ENCODE measurements around the gene NLRP6.
"Not testable (repeated sequence)": the region's sequence is repeated elsewhere in the genome, so short reads cannot be mapped to it uniquely, and the experiment has no call there.

The NLRP6 gene

DNA sequence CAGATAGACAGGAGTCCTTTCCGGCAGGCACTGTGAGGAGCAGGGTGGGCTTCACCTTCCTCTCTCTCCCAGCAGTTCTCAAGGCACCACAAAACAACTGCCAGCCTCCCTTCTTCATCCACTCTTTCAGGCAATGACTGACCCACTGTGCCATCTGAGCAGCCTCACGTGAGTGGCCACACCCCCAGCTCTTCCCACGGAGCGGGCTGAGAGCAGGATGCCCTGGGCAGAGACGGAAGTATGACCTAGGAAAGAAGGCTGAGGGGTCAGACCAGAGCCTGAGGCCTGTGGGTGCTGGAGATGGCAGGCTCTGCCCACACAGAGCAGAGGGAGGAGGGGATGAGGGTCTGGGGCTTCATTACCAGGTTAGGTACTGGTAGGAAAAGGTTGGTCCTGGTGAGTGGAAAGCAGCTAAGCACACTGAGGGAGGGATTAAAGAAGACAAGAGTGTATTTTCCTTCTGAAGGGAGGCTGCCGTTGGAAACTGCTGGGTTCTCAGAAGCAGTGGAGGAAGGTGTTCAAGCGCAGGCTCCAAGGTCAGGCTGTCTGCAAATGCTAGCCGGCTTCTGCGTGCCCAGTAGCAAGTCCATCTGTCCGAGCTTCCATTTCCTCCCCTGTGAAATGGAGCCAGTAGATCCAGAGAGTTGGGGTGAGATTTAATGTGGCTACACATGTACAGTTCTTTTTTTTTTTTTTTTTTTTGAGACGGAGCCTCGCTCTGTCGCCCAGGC, 4.6 kb downstream of the NLRP6 start:
- no peak for DNase-seq

DNA sequence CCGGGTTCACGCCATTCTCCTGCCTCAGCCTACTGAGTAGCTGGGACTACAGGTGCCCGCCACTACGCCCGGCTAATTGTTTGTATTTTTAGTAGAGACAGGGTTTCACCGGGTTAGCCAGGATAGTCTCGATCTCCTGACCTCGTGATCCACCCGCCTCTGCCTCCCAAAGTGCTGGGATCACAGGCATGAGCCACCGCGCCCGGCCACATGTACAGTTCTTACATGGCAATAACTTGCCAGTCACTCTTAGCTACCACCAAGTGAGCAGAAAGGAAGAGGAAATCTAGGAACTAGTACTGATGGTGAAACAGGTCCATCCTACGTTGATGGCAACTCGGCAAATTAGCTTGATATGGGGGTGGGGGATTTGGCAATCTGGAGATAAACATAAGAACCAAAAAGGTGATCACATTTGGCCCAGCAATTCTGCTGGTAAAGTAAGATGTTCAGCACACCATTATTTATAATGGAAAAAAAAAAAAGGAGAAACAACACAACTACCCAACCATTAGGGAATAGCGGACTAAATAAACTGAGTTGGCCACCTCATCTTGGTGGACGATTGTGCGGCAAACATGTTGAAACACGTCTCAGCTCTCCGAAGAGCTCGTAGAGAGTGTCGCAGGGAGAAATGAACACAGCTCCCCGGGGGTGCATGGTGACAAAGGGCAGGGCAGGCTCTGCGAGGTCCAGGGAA, 5.3 kb downstream of the NLRP6 start:
- DNase-seq: no peak

DNA sequence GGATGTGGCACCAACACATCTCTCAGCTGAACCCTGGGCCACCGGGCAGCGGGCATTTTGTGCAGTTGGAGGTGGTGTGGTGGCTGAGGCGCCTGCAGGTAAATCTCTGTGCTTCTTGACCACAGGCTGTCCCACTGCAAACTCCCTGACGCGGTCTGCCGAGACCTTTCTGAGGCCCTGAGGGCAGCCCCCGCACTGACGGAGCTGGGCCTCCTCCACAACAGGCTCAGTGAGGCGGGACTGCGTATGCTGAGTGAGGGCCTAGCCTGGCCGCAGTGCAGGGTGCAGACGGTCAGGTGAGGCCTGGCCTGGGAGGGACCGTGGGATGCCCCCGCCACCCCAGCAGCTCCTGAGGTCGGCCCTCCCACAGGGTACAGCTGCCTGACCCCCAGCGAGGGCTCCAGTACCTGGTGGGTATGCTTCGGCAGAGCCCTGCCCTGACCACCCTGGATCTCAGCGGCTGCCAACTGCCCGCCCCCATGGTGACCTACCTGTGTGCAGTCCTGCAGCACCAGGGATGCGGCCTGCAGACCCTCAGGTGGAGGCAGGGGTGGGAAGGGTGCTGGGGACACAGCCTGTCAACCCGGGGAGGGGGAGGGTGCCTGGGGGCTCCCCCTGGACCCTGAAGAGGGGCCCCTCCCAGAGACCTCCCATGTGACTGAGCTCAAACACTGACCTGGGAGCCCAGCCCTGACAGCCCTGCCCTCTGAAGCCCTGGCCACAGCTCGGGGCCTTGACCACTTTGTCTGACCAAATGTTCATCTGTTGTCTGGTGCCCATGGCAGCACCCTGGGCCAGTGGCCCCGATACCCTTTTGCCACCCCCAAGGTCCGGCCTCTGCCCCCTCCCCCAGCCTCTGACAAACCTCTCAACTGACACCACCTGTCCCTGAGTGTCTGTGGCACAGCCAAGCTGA, 6.2 kb downstream of the NLRP6 start:
- no peak for DNase-seq

DNA sequence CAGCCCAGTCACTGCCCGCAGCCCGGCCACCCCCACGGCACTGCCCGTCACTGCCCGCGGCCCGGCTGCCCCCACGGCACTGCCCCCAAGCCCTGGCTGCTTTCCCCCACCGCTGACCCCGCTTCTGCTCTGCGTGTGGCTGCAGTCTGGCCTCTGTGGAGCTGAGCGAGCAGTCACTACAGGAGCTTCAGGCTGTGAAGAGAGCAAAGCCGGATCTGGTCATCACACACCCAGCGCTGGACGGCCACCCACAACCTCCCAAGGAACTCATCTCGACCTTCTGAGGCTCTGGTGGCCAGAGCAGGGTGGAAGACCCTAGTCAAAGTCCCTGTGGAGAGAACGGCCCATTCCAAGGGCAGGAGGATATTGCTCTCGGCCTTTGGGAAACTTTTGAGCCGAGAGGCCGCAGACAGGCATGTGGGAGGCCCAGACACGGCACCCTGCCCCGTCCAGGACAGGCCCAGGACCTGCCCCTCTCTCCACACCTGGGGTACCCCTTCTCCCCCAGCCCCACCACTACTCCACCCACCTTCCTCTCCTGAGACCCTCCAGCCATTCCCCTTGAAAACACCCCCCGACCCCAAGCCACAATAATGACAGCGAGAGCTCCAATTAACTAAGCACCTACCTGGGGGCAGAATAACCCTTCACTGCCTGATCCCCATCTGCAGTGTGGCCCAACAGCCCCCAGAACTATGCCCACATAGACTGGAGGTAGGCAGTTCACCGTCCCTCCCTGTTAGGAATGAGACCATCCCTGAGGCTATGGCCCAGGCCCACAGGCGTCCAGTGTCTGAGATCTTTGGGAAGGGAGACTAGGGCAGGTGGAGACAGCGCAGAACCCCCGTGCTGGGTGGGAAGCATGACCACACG, 7.0 kb downstream of the NLRP6 start:
- DNase-seq: no peak

DNA sequence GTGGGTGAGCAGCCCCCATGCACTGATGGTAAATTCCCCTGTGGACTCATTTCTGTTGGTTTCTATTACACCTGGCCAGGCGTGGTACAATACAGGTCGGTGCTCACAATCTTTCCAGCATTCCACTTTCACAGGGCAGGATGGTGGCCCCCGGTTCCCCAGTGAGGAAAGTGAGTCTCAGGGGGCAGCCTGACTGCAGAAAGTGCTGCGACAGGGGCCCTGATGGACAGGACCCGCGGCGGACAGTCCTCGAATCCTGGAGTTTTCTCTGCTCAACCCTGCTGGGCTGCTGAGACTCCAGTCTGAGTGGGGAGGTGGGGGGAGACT, 7.7 kb downstream of the NLRP6 start:
- DNase-seq: no peak

DNA sequence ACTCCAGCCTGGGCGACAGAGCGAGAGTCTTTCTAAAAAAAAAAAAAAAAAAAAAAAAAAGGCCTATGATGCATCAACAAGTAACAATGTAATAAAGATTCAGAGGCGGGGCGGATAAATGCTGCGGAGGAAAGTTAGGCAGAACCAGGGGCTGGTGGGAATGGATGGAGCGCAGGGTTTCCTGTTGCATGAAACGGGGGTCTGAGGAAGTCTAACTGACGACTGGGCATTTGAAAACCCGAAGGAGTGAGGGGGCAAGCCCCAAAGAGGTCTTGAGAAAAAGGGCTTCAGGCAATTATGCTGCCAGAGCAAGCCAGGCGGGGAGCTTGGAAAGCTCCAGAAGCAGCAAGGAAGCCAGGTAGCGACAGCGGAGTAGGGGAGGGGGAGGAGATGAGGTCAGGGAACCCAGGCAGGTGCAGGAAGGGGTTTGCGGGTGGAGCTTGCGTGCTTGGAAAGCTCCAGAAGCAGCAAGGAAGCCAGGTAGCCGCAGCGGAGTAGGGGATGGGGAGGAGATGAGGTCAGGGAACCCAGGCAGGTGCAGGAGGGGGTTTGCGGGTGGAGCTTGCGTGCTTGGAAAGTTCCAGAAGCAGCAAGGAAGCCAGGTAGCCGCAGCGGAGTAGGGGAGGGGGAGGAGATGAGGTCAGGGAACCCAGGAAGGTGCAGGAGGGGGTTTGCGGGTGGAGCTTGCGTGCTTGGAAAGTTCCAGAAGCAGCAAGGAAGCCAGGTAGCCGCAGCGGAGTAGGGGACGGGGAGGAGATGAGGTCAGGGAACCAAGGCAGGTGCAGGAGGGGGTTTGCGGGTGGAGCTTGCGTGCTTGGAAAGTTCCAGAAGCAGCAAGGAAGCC, 9.0 kb downstream of the NLRP6 start:
- not testable (repeated sequence) for DNase-seq

DNA sequence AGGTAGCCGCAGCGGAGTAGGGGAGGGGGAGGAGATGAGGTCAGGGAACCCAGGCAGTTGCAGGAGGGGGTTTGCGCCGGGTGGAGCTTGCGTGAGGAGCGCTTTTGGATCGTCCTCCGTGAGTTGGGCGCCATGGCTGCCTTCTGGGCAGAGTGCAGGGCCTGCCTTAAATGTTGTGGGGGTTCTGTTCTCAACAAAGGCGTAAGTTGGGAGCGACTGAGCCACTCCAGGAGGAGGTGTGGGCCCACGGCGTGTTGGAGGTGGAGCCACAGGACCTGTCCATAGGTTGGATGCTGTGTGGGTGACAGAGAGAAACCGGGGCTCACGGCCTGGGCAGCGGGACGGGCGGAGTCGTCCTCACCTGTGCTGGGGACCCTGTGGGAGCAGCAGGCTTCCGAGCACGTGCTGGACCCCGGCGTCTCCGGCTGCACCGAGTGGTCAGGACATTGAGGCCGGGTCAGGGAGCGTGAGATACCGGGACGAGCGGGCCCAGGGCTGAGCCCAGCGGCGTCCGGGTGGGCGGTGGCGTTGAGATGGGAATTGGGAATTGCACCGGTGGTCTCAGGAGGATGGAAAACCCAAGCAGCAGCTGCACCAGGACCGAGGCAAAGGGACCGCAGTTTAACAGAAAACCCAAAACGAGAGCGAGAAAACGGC, 9.7 kb downstream of the NLRP6 start:
- DNase-seq: no peak

DNA sequence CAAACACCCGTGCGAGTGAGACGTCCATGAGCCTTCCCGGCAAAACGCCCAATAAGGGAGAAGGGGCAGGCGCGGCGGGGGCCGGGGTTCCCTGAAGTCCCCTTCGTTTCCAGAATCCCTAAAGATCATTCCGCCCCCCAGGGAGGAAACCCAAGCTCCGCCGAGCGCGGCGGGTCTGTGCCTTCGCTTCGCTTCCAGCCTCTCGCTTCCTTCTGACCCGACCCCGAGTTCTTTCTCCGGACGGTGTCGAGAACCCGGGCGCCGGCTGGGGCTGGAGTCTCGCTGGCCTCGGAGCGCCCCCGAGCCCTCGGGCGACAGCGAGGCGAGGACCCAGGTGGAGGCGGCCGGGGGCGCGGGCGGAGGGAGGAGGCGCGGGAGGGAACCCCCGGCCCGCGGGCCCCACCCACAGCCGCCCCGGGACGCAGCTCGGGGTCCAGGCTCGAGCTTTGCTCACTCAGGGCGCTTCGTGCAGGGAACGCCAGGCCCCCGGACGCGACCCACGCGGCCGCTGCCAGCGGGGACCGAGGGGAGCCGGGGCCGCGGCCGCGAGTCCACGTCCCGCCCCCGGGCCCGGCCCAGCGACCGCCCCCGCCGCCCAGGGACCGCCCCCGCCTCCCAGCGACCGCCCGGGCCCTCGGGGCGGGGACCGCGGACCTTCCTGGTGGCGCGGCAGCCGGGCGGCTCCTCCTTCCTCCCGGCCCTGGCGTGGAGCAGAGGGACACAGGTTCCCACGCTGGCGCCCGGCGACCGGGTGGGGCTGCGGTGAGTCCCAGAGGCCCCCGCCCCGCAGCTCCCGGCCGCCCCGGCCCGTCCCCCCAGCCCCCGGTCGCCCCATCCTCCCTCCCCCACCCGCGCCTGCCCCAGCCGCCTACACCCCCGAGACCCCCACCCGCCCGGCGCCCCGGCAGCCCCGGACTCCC, 10.5 kb downstream of the NLRP6 start, which contains the start of gene PGGHG:
TSS of gene PGGHG (plus strand) at position 649 of the 920 bp plus-strand sequence. CDS start 691 bp downstream, outside the sequence.
- no peak for DNase-seq

DNA sequence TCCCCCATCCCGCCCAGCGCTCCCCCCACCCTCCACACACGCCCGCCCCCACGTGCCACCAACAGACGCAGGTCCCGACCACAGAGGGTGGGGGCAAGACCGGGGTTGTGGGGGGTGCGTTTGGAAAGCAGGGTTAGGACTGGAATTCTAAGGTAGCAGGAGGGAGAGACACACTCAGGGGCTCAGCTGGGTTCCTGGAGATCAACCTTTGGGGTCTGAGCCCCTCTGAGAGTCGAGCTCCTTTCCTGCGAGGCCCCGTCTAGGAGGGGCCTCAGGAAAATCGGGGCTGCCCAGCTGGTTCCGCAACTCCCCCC, 11.1 kb downstream of the NLRP6 start:
- DNase-seq: no peak

DNA sequence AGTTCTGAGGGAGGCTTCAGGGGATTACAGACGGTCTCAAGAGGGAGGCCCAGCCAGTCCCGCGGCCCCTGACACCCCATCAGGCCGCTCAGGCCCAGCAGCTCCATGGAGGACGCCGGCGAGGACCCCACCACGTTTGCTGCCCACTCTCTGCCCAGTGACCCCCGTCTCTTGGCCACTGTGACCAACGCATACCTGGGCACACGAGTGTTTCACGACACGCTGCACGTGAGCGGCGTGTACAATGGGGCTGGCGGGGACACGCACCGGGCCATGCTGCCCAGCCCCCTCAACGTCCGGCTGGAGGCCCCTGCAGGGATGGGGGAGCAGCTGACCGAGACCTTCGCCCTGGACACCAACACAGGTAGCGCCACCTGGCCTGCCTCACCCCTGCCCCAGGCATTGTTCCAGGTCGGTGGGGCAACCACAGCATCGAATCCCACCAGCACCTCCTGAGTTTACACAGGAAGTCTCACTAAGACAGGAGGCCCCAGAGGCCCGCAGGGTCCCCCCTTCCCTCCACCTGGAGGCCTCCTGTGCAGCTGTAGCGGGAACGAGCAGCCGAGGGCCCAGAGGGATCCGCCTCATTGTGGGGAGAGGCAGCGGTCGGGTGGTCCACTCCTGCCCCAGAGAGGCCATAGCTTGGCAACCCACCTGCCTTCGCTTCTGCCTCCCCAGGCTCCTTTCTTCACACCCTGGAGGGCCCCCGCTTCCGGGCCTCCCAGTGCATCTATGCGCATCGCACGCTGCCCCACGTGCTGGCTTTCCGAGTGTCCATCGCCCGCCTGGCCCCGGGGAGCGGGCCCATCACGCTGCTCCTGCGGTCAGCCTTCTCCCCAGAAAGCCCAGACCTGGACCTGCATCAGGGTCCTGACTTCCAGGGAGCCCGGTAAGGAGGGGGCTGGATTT, 11.8 kb downstream of the NLRP6 start:
- DNase-seq: no peak

DNA sequence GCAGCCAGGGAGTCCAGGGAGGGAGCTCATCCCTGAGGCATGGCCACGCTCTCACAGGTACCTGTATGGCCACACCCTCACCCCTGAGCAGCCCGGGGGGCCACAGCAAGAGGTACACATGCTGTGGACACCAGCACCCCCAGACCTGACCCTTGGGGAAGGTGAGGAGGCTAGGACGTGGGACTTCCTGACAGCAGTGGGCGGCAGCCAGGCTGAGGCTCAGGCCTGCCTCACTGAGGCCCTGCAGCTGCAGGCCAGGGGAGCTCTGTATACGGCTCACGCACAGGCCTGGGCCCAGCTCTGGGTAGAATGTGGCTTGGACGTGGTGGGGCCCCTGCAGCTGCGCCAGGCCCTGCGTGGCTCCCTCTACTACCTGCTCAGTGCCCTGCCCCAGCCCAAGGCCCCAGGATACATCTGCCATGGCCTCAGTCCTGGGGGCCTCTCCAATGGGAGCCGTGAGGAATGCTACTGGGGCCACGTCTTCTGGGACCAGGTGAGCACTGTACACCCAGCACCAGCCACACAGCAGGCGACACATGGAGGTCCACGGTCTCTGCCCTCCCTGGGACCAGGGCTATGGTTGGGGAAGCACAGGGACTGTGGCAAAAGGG, 12.5 kb downstream of the NLRP6 start:
- DNase-seq: no peak

DNA sequence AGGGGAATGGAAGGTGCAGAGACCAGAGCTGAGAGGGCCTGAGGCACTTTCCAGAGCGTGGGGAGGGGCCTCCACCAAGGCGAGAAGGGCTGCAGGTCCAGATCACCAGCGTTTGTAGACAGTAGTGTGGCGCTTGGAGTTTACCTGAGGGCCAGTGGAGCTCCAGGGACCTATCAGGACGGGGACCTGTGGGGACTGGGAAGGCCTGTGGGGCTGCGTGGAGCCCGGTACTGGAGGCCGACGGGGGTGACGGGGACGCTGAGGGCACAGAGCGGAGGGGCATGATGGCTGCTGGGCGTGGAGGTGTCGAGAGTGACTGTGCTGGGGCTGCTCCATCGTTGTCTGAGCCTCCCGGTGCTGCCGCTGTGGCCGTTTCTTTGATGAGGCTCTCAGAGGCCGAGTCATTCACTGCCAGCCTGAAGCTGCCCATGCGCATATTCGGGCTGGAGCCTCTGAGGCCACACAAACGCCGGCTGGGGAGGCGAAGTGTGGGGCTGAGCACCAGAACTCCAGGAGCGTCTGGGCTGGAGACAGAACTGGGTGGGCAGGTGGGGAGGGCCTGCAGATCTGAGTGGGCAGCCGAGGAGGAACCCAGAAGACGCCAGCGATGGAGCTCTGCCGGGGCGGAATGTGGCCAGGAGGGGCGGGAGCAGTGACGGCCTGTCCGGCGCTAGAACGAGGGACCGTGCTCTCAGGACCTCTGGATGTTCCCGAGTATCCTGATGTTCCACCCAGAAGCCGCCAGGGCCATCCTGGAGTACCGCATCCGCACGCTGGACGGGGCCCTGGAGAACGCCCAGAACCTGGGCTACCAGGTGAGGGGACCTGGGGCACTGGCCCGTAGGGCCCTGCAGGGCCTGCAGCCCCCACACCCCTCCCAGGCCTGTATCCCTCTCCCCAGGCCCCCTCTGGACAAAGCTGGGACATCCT, 13.3 kb downstream of the NLRP6 start:
- DNase-seq: no peak

DNA sequence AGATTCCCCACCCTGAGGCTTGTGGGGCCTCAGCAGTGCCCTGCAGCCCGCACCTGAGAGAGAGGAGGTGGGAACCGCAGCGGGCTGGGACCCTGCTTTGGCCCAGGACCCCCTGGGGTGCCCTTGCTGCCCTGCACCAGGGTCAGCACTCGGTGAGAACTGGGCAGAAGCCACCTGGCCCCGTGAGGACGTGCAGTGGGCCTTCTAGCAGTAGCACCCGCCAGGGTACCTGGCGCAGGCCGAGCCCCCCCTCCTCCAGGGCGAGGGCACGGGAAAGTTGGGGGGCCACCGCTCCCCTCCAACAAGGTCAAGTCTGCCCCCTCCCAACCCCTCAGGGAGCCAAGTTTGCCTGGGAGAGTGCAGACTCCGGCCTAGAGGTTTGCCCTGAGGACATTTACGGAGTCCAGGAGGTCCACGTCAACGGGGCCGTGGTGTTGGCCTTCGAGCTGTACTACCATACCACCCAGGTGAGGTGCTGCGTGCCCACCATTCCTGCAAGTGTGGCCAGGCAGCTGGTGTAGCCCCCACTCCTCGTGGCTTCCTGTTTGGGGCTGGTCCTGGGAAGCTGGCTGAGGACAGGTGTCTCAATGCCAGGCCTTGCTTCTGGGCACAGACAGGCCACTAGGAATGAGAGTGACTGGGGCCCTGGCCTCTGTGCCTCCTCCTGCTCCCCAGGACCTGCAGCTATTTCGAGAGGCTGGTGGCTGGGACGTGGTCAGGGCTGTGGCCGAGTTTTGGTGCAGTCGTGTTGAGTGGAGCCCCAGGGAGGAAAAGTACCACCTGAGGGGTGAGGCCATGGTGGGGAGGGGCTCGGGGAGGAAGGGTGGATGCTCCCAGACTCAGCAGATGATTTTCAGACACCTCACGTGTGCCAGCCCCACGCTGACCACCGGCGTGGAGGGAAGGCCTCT, 14.3 kb downstream of the NLRP6 start:
- no peak for DNase-seq

DNA sequence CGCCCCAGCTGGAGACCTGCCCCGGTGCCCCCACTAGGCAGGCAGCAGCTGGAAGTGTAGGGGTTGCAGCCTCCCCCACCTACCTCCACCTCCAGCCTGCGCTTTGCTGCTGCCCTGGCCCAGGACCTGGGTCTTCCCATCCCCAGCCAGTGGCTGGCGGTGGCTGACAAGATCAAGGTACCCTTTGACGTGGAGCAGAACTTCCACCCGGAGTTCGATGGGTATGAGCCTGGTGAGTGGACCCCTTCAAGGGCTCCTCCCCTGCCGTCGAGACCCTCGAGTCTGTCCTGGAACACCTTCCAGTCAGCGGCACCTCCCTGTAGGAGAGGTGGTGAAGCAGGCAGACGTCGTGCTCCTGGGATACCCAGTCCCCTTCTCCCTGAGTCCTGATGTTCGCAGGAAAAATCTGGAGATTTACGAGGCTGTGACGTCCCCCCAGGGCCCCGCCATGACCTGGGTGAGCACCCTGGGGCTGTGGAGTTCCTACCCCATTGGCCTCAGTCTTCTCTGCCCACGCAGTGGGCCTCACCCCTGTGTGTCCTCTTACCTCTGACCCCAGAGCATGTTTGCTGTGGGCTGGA, 15.2 kb downstream of the NLRP6 start:
- DNase-seq: no peak

DNA sequence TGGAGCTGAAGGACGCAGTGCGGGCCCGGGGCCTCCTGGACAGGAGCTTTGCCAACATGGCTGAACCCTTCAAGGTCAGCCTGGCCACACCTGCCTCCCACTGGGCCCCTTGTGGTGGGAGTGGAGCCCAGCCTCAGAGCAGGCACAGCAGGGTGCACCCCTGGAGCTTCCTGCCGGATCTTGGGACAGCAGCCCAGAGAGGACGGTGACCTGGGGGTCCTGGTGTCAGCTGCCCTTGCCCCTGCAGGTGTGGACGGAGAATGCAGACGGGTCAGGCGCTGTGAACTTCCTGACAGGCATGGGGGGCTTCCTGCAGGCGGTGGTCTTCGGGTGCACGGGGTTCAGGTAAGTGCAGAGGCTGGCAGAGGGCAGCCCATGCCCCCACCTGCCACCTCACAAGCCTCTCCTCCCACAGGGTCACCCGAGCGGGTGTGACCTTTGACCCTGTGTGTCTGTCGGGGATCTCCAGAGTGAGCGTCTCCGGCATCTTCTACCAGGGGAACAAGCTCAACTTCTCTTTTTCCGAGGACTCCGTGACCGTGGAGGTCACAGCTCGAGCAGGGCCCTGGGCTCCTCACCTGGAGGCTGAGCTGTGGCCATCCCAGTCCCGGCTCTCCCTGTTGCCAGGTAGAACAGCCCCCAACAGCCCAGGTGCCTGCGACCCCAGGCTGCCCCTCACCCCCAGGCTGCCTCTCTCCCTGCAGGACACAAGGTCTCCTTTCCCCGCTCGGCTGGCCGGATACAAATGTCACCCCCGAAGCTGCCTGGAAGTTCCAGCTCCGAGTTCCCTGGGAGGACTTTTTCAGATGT, 15.8 kb downstream of the NLRP6 start:
- DNase-seq: no peak
